GM23248 (cell line): ENCODE data around the gene YWHAQ.

Experiments used
- EZH2 ChIP-seq: fragments of 200-600 bp; sonication (generic); IDR thresholded peaks from 2 replicates; pipeline ENCODE4 v1.6.1; 2018; ENCODE audit warnings: antibody characterized with exemption, mild to moderate bottlenecking; ENCODE audit not compliant: insufficient read depth, poor library complexity, severe bottlenecking
- EZH2phosphoT487 ChIP-seq: fragments of 200-600 bp; sonication (generic); IDR thresholded peaks from 2 replicates; pipeline ENCODE4 v1.6.1; 2018; ENCODE audit warnings: antibody characterized with exemption, moderate library complexity, mild to moderate bottlenecking, low read depth; ENCODE audit not compliant: insufficient read depth

- no peak for TF ChIP-seq EZH2
- TF ChIP-seq EZH2phosphoT487, result no peak
Observed at GRCh38 chr2:9552219-9553178, 78.3 kb downstream of the YWHAQ start.
